Measurements from ENCODE around the gene PTPRE.

PTPRE gene

DNA sequence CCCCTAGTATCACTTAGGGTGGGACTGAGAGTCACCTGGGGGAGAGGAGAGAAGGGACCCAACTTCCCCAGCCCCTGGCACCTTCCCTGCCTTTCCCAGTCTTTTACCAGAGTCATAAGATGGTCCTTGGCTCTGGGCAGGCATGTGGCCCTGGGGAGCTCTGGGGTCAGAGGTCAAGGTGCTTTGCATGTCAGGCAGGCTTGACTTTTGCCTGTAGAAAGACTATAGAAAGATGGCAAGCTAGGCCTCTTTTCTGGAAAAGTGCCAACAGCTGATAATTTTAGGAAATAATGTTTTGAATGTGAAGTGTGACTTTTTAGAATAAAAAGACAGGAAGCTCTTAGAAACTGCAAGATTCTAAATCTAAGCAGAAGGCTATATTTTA is 151.8 kb downstream of the PTPRE start:
- no peak for DNase-seq (ENCODE audit: low read depth, low spot score)
- no peak overlapping the region for H3K4me3 ChIP-seq (ENCODE audit: low read depth, low read length)
- in situ Hi-C loops (cut with HindIII; ENCODE audit: low sequenced_read_pairs), result no loop called here
- no peak for TF ChIP-seq CTCF (IDR thresholded peaks at IDR 0.05; ENCODE audit: low read depth, low read length)

DNA sequence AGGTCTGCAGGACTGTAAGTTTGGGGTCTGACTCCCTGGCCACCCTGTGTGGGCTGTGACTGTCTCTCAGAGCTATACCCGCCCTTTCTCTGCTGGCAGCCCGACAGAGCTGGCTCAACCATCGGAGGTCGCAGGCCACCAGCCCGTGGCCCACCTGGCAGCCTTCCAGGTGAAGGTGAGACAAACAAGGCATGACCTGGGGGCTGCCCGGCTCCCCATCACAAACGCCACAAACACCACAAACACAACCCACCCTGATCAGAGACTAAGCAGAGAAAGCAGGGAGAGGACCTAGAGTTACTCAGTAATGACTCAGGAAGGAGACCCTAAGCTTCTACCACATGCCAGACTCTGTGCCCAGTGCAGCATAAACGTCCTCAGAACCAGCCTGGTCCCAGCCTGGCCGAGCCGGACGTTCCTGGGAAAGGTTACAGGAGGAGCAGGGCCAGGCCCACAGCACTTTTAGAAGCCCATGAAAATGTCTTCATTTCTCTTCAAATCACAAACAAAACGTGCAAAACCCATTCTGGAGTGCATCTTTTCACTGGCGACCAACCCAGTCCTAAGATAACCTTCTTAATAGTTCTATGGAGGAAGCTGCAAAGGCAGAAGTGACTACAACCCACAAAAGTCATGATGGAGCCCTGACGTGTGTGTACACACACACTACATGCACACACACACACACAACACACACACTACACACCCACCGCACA is 152.5 kb downstream of the PTPRE start:
- DNase-seq (ENCODE audit: low read depth, low spot score), result no peak
- in situ Hi-C loops (cut with HindIII; ENCODE audit: low sequenced_read_pairs), result no loop called here

GRCh38 chr10:128059982-128060293 is 153.0 kb downstream of the PTPRE start:
- no peak overlapping the region for H3K4me3 ChIP-seq (ENCODE audit: low read depth, low read length)
- in situ Hi-C loops (cut with HindIII; ENCODE audit: low sequenced_read_pairs), result no loop called here
- TF ChIP-seq CTCF (IDR thresholded peaks at IDR 0.05; ENCODE audit: low read depth, low read length), result no peak
- no peak for DNase-seq (ENCODE audit: low read depth, low spot score)

More for the DNA sequence above, 152.5 kb downstream of the PTPRE start:
- no peak for TF ChIP-seq CTCF (IDR thresholded peaks at IDR 0.05; ENCODE audit: low read depth, low read length)
- H3K4me3 ChIP-seq (ENCODE audit: low read depth, low read length), result no peak overlapping the region

- DNase-seq (ENCODE audit: low read depth, low spot score), result no peak
- in situ Hi-C loops (cut with HindIII; ENCODE audit: low sequenced_read_pairs), result no loop called here
- TF ChIP-seq CTCF (IDR thresholded peaks at IDR 0.05; ENCODE audit: low read depth, low read length), result no peak
- no peak overlapping the region for H3K4me3 ChIP-seq (ENCODE audit: low read depth, low read length)
These were observed 153.7 kb downstream of the PTPRE start for GRCh38 chr10:128060341-128061250.

GRCh38 chr10:128061306-128062300 is 154.7 kb downstream of the PTPRE start:
- no peak for DNase-seq (ENCODE audit: low read depth, low spot score)
- TF ChIP-seq CTCF (IDR thresholded peaks at IDR 0.05; ENCODE audit: low read depth, low read length), result no peak
- in situ Hi-C loops (cut with HindIII; ENCODE audit: low sequenced_read_pairs), result no loop called here

GRCh38 chr10:128062331-128062880 is 155.5 kb downstream of the PTPRE start:
- DNase-seq (ENCODE audit: low read depth, low spot score), result no peak
- in situ Hi-C loops (cut with HindIII; ENCODE audit: low sequenced_read_pairs), result no loop called here
- no peak overlapping the region for H3K4me3 ChIP-seq (ENCODE audit: low read depth, low read length)
- no peak for TF ChIP-seq CTCF (IDR thresholded peaks at IDR 0.05; ENCODE audit: low read depth, low read length)

More at GRCh38 chr10:128061306-128062300, 154.7 kb downstream of the PTPRE start:
- H3K4me3 ChIP-seq (ENCODE audit: low read depth, low read length), result no peak overlapping the region
